ENCODE results near the gene MFRP. TPM values are rescaled to one million over a fixed set of nuclear protein-coding genes. Genes with fewer than 3 reads are reported as not detected.

MFRP gene
- total and polyA plus RNA-seq, 9 of the 15 experiments (the other 6 are each of a cell fraction or from before 2014, with no cell fraction given) = not detected

DNA sequence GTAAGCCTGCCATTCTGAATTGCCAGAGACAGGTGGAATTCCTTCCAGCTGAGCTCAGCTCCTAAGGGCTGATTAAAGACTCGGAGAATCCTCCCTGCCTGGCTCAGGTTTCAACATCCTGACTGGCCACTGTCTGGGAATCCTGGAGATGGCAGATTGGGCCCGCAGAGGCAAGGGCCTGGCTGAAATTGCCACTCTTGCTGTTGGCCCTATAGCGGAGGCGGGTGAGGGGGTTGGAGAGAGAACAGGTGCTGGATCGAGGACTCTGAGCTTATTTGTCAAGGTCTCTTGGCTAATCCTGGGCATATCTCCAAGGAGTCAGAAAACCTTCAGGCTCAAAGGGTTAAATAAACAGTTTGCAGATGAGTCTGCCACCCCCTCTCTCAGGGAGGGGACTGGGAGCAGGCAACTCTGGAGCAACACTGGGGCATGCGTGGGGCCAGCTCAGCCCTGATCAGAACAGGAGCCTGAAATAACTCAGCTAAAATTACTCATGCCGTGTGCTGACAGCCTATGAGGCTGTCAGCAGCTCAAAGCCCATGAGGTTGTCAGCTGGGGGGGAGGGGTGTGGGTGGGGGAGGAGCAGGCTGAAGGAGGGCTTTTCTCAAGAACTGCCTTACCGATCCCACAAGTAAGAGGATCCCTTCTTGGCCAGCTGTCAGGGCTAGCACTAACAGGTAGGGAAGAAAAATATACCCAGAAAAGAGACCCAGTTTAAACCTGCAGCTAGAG, 14.7 kb upstream of the MFRP start (continued):
- TF ChIP-seq, protein P1, sequence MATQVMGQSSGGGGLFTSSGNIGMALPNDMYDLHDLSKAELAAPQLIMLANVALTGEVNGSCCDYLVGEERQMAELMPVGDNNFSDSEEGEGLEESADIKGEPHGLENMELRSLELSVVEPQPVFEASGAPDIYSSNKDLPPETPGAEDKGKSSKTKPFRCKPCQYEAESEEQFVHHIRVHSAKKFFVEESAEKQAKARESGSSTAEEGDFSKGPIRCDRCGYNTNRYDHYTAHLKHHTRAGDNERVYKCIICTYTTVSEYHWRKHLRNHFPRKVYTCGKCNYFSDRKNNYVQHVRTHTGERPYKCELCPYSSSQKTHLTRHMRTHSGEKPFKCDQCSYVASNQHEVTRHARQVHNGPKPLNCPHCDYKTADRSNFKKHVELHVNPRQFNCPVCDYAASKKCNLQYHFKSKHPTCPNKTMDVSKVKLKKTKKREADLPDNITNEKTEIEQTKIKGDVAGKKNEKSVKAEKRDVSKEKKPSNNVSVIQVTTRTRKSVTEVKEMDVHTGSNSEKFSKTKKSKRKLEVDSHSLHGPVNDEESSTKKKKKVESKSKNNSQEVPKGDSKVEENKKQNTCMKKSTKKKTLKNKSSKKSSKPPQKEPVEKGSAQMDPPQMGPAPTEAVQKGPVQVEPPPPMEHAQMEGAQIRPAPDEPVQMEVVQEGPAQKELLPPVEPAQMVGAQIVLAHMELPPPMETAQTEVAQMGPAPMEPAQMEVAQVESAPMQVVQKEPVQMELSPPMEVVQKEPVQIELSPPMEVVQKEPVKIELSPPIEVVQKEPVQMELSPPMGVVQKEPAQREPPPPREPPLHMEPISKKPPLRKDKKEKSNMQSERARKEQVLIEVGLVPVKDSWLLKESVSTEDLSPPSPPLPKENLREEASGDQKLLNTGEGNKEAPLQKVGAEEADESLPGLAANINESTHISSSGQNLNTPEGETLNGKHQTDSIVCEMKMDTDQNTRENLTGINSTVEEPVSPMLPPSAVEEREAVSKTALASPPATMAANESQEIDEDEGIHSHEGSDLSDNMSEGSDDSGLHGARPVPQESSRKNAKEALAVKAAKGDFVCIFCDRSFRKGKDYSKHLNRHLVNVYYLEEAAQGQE (IDR thresholded peaks at IDR 0.05; ENCODE audit: borderline replicate concordance) = 0 out of 2 replicates have a peak, but pooled peaks have one; percentile 5
- TF ChIP-seq, protein P1 (CRISPR knock-in tag; IDR thresholded peaks at IDR 0.05; ENCODE audit: low read depth) = no peak
- TF ChIP-seq MYC (IDR thresholded peaks at IDR 0.05; ENCODE audit: low read depth, low read length) (peak; percentile 63), MYC (CRISPR knock-in tag; IDR thresholded peaks at IDR 0.05; ENCODE audit: borderline replicate concordance, low read depth) (no peak), DACH1 (IDR thresholded peaks at IDR 0.05; ENCODE audit: partially characterized antibody) (peak; percentile 32), ARNT (IDR thresholded peaks at IDR 0.05) (no peak), KLF10 (CRISPR knock-in tag; IDR thresholded peaks at IDR 0.05) (no peak), NEUROD1 (IDR thresholded peaks at IDR 0.05; ENCODE audit: borderline replicate concordance, low read depth, low read length, partially characterized antibody) (peak; percentile 4), CEBPG (CRISPR knock-in tag; IDR thresholded peaks at IDR 0.05) (peak; percentile 72), CEBPG (tag; conservative IDR thresholded peaks at IDR 0.05 in 1 of 2, IDR thresholded peaks at IDR 0.05 in 1 of 2) (peak; percentile 22 to 76; a peak in 2 of 4 replicates), TAF7 (tag; IDR thresholded peaks at IDR 0.05) (no peak)
- TF ChIP-seq, protein P2, sequence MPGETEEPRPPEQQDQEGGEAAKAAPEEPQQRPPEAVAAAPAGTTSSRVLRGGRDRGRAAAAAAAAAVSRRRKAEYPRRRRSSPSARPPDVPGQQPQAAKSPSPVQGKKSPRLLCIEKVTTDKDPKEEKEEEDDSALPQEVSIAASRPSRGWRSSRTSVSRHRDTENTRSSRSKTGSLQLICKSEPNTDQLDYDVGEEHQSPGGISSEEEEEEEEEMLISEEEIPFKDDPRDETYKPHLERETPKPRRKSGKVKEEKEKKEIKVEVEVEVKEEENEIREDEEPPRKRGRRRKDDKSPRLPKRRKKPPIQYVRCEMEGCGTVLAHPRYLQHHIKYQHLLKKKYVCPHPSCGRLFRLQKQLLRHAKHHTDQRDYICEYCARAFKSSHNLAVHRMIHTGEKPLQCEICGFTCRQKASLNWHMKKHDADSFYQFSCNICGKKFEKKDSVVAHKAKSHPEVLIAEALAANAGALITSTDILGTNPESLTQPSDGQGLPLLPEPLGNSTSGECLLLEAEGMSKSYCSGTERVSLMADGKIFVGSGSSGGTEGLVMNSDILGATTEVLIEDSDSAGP (CRISPR knock-in tag; IDR thresholded peaks at IDR 0.05) = no peak
- TF ChIP-seq, protein P3, sequence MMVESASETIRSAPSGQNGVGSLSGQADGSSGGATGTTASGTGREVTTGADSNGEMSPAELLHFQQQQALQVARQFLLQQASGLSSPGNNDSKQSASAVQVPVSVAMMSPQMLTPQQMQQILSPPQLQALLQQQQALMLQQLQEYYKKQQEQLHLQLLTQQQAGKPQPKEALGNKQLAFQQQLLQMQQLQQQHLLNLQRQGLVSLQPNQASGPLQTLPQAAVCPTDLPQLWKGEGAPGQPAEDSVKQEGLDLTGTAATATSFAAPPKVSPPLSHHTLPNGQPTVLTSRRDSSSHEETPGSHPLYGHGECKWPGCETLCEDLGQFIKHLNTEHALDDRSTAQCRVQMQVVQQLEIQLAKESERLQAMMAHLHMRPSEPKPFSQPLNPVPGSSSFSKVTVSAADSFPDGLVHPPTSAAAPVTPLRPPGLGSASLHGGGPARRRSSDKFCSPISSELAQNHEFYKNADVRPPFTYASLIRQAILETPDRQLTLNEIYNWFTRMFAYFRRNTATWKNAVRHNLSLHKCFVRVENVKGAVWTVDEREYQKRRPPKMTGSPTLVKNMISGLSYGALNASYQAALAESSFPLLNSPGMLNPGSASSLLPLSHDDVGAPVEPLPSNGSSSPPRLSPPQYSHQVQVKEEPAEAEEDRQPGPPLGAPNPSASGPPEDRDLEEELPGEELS (CRISPR knock-in tag; IDR thresholded peaks at IDR 0.05; ENCODE audit: borderline replicate concordance) = no peak

All from K562 (cell line).